ENCODE data around the gene RPA1.

- TF ChIP-seq HCFC1 (IDR thresholded peaks at IDR 0.05; ENCODE audit: low read depth, low read length) (no peak), HNRNPUL1 (IDR thresholded peaks at IDR 0.05; ENCODE audit: low read length) (no peak), CTCF (IDR thresholded peaks at IDR 0.05 in 2 of 3, conservative IDR thresholded peaks at IDR 0.05 in 1 of 3; ENCODE audit: insufficient read depth in 2 of 3, low read depth in 1 of 3, low read length in 3 of 3) (no peak), EZH2 (IDR thresholded peaks at IDR 0.05; ENCODE audit: borderline replicate concordance, low read depth, low read length) (no peak), MYC (IDR thresholded peaks at IDR 0.05; ENCODE audit: low read depth, low read length) (no peak), MYC (CRISPR knock-in tag; IDR thresholded peaks at IDR 0.05; ENCODE audit: borderline replicate concordance, low read depth) (no peak), ZBTB1 (CRISPR knock-in tag; IDR thresholded peaks at IDR 0.05; ENCODE audit: borderline replicate concordance, low read depth) (no peak), TEAD1 (CRISPR knock-in tag; IDR thresholded peaks at IDR 0.05) (no peak), RAD21 (CRISPR knock-in tag; conservative IDR thresholded peaks at IDR 0.05 in 1 of 2, IDR thresholded peaks at IDR 0.05 in 1 of 2) (no peak)
These were observed 111.0 kb downstream of the RPA1 start for GRCh38 chr17:1940810-1941185.
